Measurements from ENCODE around the gene ELF5. TPM values are rescaled to one million over a fixed set of nuclear protein-coding genes. Genes with fewer than 3 reads are reported as not detected.

Gene ELF5
- total RNA-seq, 2 donors from 2014 or later, result not detected

GRCh38 chr11:34525888-34526657, 12.5 kb upstream of the ELF5 start:
- Histone ChIP-seq H3K27me3 (no peaks in the 10 kb centered on the region), H3K4me1 (no peaks in the 10 kb centered on the region), H3K9me3 (no peaks in the 10 kb centered on the region), H3K36me3 (no peaks in the 10 kb centered on the region), H3K4me3 (no peak overlapping the region), H3K27ac (no peak overlapping the region)
- no peak for DNase-seq (ENCODE audit: low spot score)
- TF ChIP-seq CTCF (IDR thresholded peaks at IDR 0.05), result no peak

- Histone ChIP-seq H3K4me3 (no peak overlapping the region), H3K27me3 (no peaks in the 10 kb centered on the region), H3K4me1 (no peaks in the 10 kb centered on the region), H3K36me3 (no peaks in the 10 kb centered on the region), H3K27ac (no peak overlapping the region), H3K9me3 (no peaks in the 10 kb centered on the region)
- DNase-seq (ENCODE audit: low spot score), result no peak
- no peak for TF ChIP-seq CTCF (IDR thresholded peaks at IDR 0.05)
Measured at GRCh38 chr11:34525098-34525497, 11.5 kb upstream of the ELF5 start.

- no peak for DNase-seq (ENCODE audit: low spot score)
- no peak for TF ChIP-seq CTCF (IDR thresholded peaks at IDR 0.05)
- H3K27ac ChIP-seq, result no peak overlapping the region
- no peaks in the 10 kb centered on the region for H3K27me3 ChIP-seq
- H3K9me3 ChIP-seq, result no peaks in the 10 kb centered on the region
- H3K36me3 ChIP-seq, result no peaks in the 10 kb centered on the region
- no peak overlapping the region for H3K4me3 ChIP-seq
- no peaks in the 10 kb centered on the region for H3K4me1 ChIP-seq
Measured at GRCh38 chr11:34524696-34525095, 11.1 kb upstream of the ELF5 start.

- TF ChIP-seq CTCF (IDR thresholded peaks at IDR 0.05), result no peak
- Histone ChIP-seq H3K9me3 (no peaks in the 10 kb centered on the region), H3K27ac (no peak overlapping the region), H3K27me3 (no peaks in the 10 kb centered on the region), H3K36me3 (no peaks in the 10 kb centered on the region), H3K4me3 (no peak overlapping the region), H3K4me1 (no peaks in the 10 kb centered on the region)
- no peak for DNase-seq (ENCODE audit: low spot score)
Measured at GRCh38 chr11:34523053-34523452, 9.5 kb upstream of the ELF5 start.

GRCh38 chr11:34522188-34522587, 8.6 kb upstream of the ELF5 start:
- no peaks in the 10 kb centered on the region for H3K4me1 ChIP-seq
- no peak overlapping the region for H3K4me3 ChIP-seq
- no peak for TF ChIP-seq CTCF (IDR thresholded peaks at IDR 0.05)
- DNase-seq (ENCODE audit: low spot score), result no peak
- no peak overlapping the region for H3K27ac ChIP-seq
- no peaks in the 10 kb centered on the region for H3K9me3 ChIP-seq
- H3K27me3 ChIP-seq, result no peaks in the 10 kb centered on the region
- no peaks in the 10 kb centered on the region for H3K36me3 ChIP-seq

- DNase-seq (ENCODE audit: low spot score), result no peak
- Histone ChIP-seq H3K27ac (no peak overlapping the region), H3K4me3 (no peak overlapping the region), H3K9me3 (no peaks in the 10 kb centered on the region), H3K36me3 (no peaks in the 10 kb centered on the region), H3K4me1 (no peaks in the 10 kb centered on the region), H3K27me3 (no peaks in the 10 kb centered on the region)
- TF ChIP-seq CTCF (IDR thresholded peaks at IDR 0.05), result no peak
Measured at GRCh38 chr11:34521265-34521664, 7.7 kb upstream of the ELF5 start.
